T-helper 2 cell treated with Interferon-gamma antibody and Interleukin-4, amounts not matched to agents 100 ng/mL and 5 ng/mL, for 36 hours (primary cell): ENCODE measurements around the gene CPLX1. TPM values are rescaled to one million over a fixed set of nuclear protein-coding genes. Genes with fewer than 3 reads are reported as not detected.

Source experiments
- intact Hi-C: fragments of 100-400 bp; cut with micrococcal nuclease; formaldehyde crosslinking; loops from one replicate; pipeline ENCODE4 v1.15.1; 2023
- total RNA-seq: library from RNA; stranded (reverse); gene quantifications from 2 replicates; pipeline ENCODE4 v1.2.3, GENCODE V29; 2022

CPLX1 gene
- total RNA-seq, 1 donor from 2014 or later: 0.48 TPM

DNA sequence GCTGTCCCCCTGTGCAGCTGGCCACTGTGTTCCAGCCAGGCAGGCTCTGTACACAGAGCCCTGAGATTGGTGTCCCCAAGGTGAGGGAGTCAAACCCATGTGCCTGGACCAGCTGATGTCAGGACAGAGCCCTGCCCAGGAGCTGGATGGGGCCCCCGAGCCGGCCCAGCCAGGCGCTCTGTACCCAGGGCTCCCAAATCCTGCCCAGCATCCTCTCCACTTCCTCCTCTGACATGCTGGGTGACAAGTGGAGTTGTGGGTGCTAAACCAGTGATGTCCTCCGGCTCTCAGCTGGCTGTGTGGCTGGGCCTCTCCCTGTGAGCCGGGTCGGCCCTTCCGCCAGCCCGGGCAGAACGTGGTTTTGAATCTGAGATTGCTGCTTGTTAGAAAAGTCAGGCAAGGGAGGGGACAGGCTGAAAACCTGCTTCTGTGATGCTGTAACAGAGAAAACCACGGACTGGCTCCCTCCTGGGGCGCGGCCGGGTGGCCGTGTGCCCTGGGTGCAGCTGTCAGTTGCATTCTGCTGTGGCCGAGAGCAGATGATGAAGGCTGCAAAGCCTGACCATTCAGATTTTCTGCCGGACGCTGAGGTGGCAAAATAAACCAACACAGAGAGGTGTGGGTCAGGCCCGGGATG is 7.9 kb upstream of the CPLX1 start:
- intact Hi-C loops: no loop called here

GRCh38 chr4:833156-833555 is 7.2 kb upstream of the CPLX1 start:
- intact Hi-C loops: no loop called here

DNA sequence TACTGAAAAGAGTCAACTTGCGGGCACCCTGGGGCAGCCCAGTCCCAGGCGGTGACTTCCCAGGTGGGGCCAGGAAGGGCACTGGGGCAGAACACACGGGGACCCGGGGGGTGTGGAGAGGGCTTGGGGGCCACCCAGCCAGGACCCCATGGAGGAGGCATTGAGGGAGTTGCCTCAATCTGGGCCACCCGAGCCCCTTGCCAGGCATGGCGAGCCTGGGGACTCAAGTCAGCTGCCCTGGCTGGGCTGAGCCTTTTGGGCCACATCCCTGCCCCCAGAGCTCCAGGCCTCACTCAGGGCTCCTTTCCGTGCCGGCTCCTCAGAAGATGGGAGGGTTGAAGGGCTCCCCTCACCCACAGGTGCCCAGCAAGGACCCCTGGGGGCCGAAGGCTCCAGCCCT is 6.6 kb upstream of the CPLX1 start:
- intact Hi-C loops: no loop called here

DNA sequence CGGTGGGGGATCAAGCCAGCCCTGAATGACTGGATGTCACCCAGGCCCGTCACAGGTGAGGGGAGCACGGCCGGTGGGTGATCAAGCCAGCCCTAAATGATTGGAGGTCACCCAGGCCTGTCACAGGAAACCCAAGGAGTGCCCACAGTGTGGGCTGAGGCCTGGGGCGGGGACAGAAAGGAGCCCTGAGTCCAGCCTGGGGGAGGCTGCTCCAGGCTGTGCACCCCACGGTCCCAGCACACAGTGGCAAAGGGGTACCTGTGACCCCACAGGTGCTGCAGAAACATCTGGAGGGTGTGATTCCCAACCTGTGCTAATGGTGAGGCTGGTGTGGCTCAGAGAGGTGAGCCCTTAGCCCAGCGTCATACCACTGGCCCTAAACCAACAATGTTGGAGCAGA is 6.2 kb upstream of the CPLX1 start:
- intact Hi-C loops: no loop called here

GRCh38 chr4:831483-831805 is 5.5 kb upstream of the CPLX1 start:
- intact Hi-C loops: no loop called here

- intact Hi-C loops: no loop called here
Measured at GRCh38 chr4:830601-831482, 4.9 kb upstream of the CPLX1 start.

DNA sequence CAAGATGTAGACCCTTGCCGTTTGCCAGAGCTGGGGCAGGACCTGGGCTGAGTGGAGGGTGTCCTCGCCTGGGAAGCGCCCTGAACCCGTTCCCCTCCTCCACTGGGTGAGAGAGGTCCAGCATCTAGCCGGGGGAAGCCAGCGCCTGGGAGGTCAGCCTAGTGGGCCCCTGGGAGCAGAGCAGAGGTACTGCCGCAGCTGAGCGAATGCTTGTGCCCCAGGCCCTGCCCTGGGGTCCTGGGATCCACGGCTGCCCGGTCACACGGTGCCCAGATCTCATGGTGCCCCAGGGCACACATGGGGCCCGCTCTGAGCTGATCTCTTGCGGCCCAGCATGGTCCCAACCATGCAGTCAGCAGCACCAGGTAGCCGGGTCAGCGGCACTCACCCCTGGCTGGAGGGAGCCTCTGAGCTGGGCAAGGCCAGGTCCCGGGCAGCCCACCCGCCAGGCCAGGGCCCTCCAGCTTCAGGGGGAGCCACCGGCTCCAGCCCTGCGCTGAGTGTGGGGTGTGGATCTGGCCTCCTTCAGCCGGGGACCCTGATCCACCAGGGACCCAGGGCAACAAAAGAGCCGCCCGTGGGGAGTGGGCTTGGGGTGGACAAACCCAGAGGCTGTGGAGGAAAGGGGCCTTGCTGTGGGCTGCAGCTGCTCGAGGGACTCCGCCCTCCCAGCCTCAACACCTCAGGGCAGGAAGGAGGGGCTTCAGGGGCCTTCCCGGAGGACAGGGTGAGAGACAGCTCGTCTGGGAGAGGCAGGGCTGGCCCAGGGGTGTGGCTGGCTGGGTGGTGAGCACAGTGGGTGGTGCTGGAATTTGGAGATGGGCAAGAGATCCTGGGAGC is 4.1 kb upstream of the CPLX1 start:
- intact Hi-C loops: no loop called here

DNA sequence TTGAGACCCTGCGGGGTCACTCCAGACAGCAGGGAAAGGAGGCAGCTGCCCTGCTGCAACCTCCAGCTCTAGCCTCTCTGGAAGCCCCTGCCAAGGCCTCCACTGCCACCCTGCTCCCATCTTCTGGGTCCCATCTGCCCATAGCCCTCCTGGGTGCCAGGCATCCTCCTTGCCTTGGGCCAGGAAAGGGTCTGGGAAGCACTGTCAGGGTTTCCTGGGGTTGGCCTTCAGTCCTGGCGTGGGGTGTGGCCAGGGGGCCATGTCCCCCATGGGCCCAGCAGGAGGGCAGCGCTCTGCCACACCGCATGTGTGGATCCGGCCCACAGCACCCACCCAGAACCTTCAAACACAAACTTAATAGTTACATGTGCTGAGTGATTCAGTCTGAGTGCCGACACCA is 3.4 kb upstream of the CPLX1 start:
- intact Hi-C loops: no loop called here

- intact Hi-C loops: no loop called here
Measured at GRCh38 chr4:828641-829271, 2.8 kb upstream of the CPLX1 start.

DNA sequence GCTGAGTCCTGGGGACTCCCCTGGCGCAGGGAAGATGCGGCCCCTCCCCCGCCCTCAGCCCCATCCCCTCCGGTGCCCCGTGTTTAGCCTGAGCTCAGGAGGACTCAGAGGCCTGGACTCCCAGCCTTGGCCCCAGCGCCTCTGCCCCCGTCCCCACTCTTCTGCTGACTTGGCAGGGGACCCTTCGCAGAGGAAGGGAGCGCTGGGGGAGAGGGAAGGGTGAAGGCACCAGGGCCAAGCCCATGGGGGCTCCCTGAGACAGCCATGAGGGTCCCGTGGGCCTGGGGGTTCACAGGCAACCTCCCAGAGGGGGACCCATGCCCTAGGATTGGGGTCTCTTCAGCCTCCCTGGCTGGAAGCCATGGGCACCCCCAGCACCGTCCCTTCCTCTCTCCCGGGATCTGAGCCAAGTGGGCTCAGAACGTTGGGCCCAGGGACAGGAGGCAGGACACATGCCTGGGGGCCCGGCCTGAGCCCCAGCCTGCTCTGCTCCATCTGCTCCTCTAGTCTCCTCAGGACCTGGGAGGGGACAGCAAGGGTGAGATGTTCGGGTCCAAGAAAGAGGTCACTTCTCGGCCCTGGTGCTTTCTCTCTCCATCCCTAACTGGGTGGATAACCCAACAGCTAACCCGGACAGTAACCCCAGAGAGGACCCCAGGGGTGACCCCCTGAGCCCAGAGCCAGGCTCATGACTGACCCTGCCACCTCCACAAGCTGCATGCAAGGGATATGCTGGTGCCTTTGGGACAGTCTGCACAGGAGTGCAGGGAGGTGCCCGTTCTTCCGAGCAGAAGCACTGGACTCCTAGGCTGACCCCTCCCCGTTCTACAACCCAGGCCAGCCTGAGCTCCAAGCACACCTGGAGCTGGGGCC is 1.5 kb upstream of the CPLX1 start:
- intact Hi-C loops: no loop called here

DNA sequence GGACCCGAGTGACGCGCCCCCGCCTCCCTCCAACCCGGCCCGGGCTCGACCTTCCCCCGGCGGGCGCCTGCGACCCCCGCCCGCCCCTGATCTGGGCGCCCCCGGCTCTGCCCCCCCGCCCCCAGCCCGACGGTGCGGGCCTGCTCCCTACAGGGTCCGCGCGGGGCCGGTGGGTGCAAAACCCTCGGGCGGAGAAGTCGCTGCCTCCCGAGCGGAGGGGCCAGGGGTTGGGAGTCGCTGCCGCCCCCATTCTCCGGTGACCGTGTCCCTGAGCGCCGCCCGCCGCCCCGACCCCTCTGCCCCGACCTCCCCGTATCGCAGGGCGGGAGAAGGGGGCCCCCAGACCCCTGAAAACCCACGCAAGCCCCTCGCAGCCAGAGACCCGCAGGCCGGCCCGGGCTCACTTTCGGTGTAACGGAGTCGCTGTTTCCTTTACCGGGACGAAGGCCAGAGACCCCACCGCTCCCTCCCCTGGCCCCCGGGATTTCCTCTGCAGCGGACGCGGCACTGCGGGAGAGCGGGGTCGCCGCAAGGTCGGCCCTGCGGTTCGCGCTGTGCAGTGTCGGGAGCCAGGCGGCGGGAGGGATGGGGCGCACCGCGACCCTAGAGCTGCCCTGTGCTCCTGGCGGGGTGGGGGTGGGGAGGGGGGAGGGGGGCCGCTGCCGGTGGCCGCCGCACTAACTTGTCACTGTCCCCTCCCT is 729 bp upstream of the CPLX1 start:
- intact Hi-C loops: no loop called here

GRCh38 chr4:825063-825970 is 612 bp downstream of the CPLX1 start:
- intact Hi-C loops: no loop called here

DNA sequence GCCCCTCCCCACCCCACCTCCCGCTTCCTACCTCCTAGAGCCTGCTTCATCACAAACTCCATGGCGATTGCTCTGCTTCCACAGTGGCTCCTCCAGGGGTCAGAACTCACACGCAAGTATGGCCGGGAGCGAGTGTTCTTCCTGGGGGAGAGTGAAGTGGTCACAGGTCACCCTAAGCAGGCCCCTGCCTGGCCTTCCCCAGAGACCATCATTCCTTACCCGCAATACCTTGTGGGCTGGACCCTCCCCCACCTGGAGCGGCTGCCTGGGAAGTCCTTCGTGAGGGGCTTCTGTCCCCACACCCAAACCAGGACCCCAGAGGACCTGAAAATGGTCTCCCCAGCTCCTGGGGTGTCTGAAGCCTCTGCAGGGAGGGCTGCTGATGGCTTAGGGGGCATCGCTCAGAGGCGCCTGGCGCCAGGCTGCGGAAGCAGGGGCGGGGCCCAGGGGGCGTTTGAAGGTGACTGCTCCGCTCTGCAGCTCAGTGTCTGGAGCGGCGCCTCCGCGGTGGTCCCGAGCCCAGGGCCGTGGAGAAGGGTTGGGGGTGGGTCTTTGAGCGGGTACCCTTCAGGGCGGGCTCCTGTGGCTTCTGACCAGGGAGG is 1.4 kb downstream of the CPLX1 start:
- intact Hi-C loops: no loop called here

- intact Hi-C loops: no loop called here
Measured at GRCh38 chr4:823761-824460, 2.0 kb downstream of the CPLX1 start.

DNA sequence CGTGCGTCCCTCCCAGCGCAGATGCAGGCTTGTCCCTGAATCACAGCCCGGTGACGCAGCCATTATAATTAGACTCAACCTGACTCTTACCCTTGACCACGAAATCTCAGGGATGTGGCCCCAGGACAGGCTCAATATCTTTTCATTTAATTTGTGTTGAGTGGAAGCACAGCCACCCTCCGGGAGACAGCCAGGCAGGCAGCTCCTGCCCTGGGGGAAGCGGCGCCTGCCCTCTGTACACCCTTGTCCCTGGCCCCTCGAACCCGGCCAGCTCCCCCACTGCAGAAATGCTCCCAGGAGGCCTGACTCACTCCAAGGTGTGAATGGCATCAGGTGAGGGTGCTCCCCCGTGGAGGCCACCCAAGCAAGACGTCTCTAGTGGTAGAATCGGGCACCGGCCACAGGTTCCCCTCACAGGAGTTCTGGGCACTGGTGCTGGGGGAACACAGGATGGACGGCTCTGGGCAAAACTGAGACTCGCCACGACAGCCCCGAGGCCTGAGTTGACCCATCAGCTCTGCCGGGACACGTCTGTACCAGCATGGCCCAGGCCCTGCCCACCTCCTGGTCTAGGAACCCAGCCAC is 2.7 kb downstream of the CPLX1 start:
- intact Hi-C loops: no loop called here

DNA sequence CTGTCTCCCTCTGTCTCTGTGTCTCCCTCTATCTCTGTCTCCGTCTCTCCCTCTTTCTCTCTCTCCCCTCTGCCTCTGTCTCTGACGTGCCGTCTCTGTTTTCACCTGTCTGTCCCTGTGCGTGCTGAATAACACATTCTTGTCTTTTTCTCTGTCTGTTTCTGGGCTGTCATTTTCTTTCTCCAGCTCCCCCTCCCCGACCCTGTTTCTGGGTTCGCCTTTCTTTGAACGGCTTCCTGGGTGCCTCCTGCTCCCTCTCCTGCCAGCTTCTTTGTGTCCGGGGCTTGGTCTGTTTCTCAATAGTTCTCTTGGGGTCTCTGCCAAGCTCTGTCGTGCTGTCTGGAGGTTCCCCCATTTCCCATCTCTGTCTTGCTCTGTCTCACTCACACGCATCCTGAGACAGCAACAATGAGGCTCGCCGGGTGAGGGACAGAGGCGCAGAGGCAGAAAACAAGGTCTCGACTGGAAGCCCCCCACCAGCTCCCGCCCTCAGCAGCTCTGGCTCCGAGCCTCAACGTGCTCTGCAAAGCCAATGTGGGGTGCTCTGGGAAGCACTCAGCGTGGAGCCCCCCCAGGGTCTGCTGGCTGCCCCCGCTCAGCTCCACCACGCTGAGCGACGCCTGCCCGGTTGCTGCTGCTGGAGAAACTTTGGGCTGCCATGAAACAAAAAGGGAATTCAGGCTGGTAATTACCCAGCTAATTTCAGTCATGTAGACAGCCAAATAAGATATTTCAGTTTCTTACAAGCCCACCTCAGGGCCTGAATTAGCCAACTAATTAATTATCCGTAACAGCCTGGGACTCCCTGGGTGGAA is 3.4 kb downstream of the CPLX1 start:
- intact Hi-C loops: no loop called here

DNA sequence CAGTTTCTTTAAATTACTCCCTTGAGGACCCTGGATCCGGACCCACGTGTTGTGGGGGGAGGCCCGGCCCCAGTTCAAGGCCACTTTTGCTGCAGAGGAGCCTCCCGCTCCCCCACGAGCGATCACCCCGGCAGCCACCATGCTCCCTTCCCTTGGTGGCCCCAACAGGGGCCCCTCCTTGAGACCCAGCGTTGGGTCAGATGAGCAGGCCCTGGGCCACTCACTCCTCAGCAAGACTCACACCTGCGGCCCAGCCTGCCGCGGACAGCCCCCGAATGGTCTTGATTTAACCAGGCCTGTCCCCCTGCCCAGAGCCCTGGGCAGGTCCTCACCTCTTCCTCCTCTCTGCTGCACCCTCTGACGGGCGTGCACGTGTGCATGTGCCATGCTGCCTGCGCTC is 4.3 kb downstream of the CPLX1 start:
- intact Hi-C loops: no loop called here
